MM.1S (cell line): ENCODE measurements around the gene LMOD1.

Source experiments
- CTCF ChIP-seq: fragments of 300-600 bp; sonication (generic); IDR thresholded peaks from 2 replicates; pipeline ENCODE4 v1.5.1; 2016; ENCODE audit warnings: antibody characterized with exemption, low read length, mixed read lengths
- EZH2 ChIP-seq: fragments of 300-600 bp; sonication (generic); optimal IDR thresholded peaks from 2 replicates; pipeline ENCODE3; 2017; ENCODE audit warnings: low read depth, mild to moderate bottlenecking, antibody characterized with exemption, low read length, mixed read lengths
- EZH2phosphoT487 ChIP-seq: fragments of 300-600 bp; sonication (generic); IDR thresholded peaks from 2 replicates; pipeline ENCODE4 v1.6.1; 2018; ENCODE audit warnings: antibody characterized with exemption, low read length

GRCh38 chr1:201899683-201900429 lies 46.5 kb downstream of the LMOD1 start:
- TF ChIP-seq EZH2 (no peak), CTCF (no peak), EZH2phosphoT487 (no peak)
